Tibial nerve (tissue), 4 donors: ENCODE data around the gene TGFB1I1.

Experiments used
- CTCF ChIP-seq, 5 experiments: fragments of 200-600 bp in 3 of 5; fragments of 450-650 bp in 2 of 5; sonication (generic) in 3 of 5; IDR thresholded peaks; one replicate each; pipeline ENCODE4 v1.5.1; 2016 to 2019; ENCODE audit warnings: antibody characterized with exemption in 5 of 5, mild to moderate bottlenecking in 3 of 5, moderate library complexity in 2 of 5
- EP300 ChIP-seq, 2 donors: sonication (generic); formaldehyde crosslinking; IDR thresholded peaks; one replicate each; pipeline ENCODE4 v1.6.1; 2017; ENCODE audit warnings: antibody characterized with exemption in 2 of 2, mild to moderate bottlenecking in 1 of 2
- POLR2A ChIP-seq, 2 donors: fragments of 450-650 bp; IDR thresholded peaks; one replicate each; pipeline ENCODE4 v1.6.1; 2017; ENCODE audit warnings: antibody characterized with exemption in 2 of 2, mild to moderate bottlenecking in 2 of 2, moderate library complexity in 2 of 2

GRCh38 chr16:31435341-31436220, 36.4 kb upstream of the TGFB1I1 start:
- TF ChIP-seq POLR2A (IDR thresholded peaks at IDR 0.05) = no peak
- TF ChIP-seq CTCF (IDR thresholded peaks at IDR 0.05) = no peak
- TF ChIP-seq EP300 (IDR thresholded peaks at IDR 0.05) = no peak
